Medulla oblongata (tissue), 1 donor: Measurements from ENCODE around the gene DUSP18.
A peak's percentile ranks its signal among the peaks of the same experiment; 100 is the strongest.
"Not testable (repeated sequence)": the region's sequence is repeated elsewhere in the genome, so short reads cannot be mapped to it uniquely, and the experiment has no call there.

Experiments used
- DNase-seq: peaks from one replicate; pipeline ENCODE4 v3.0.0-alpha.2; 2015; ENCODE audit errors: extremely low spot score

DUSP18 gene

DNA sequence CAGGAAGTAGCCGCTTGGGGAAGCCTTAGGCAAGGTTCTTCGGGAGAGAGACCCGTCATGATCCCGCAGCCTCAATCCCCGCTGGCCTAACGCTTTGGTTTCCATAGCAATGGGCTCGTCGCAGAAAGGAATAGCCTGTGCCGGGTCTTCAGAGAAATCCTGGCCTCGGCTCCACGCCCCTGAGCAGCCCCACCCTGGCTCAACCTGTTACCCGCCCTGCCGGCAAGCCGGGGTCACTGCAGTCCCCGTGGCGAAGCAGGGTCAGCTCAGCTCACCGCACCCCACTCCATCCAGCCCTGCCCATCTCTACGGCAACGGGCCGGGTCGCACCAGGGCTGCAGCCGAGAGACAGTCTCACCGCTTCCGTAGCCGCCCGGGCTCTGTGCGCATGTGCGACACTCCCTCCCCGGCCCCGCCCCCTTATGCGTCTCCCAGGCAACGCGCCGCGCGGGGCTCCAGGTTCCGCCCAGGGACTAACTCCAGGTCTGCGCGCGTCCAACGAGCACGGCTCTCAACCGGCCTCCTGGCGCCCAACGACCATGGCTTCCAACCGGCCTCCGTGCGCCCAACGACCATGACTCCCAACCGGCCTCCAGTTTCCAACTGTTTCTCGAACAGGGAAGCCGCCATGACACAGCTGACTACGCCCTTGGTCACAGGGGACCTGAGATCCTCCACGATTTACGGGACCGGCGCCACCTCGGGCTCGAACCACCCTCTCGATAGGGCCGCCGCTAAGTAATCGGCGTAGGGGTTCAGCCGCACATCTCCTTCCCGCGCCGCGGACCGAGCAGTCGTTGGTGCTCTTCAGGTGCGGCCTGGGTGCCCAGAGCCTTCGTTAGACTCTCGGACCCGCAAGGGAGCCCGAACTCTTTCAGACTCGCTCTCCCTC, at the start of gene DUSP18:
DUSP18 (minus strand) TSS at position 382 of the 892 bp plus-strand sequence. CDS start 3,872 bp downstream, outside the sequence.
- DNase-seq: peak; percentile 93

GRCh38 chr22:30714062-30714461, 46.4 kb upstream of the DUSP18 start:
- no peak for DNase-seq

GRCh38 chr22:30712094-30712493, 44.4 kb upstream of the DUSP18 start:
- DNase-seq: no peak

GRCh38 chr22:30709980-30710379, 42.3 kb upstream of the DUSP18 start:
- not testable (repeated sequence) for DNase-seq

- no peak for DNase-seq
Measured at GRCh38 chr22:30705710-30706651, 38.3 kb upstream of the DUSP18 start.

DNA sequence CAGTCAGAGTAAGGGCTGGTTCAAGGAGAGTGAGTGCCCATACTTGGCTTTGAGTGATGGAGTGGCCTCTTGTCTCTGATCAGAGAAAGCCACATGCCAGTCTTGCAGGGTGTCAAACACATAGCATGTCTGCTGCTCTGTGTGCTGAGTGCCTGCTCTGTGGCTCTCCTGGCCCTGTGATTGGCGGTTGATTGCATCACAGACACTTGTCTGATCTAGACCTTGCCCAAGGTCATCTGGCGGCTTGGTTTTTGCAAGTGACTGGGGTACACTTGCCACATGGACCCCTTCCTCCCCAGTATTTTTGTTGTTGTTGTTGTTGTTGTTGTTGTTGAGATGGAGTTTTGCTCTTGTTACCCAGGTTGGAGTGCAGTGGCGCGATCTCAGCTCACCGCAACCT, 37.3 kb upstream of the DUSP18 start:
- DNase-seq: no peak

GRCh38 chr22:30702856-30703255, 35.2 kb upstream of the DUSP18 start:
- DNase-seq: no peak

GRCh38 chr22:30701872-30702271, 34.2 kb upstream of the DUSP18 start:
- no peak for DNase-seq

- no peak for DNase-seq
Measured at GRCh38 chr22:30697975-30698374, 30.3 kb upstream of the DUSP18 start.

DNA sequence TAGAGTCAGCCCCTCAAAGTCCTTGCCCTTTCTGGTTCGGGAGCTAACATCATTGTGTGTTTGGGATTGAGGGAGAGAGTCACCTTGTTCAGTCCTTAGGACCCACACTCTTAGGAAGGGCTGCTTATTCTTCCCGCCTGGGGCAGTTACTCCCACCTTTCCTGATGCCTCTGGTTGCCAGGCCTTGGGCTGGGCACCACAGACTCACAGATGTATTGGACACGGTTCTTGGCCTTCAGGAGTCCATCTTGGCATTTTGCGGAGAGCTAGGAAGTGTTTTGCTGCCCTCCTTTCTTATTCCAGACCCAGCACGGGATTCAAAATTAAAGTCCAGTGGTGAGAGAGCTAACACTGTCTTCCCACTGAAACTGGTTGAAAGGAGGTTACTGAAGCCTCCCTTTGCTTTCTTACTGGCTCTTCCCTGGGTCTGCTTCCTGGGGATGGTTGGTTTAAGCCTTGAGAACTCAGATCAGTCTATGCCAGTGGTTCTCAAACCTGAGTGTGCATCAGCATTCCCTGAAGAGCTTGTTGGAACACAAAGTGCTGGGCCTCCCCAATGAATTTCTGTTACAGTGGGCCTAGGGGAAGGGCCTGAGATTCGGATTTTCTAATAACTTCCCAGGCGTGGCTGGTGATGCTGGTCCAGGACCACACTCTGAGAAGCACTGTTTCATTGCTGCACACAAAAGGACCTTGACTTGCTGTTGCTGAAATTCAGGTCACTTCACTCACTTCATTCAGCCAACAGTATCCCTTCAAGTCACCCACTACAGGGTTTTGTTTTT, 28.4 kb upstream of the DUSP18 start:
- DNase-seq: no peak

GRCh38 chr22:30695351-30695851, 27.7 kb upstream of the DUSP18 start:
- no peak for DNase-seq

- peak; percentile 39 for DNase-seq
Measured at GRCh38 chr22:30694640-30695350, 27.1 kb upstream of the DUSP18 start, which contains the start of gene OSBP2. OSBP2 (plus strand) TSS chr22:30694874; CDS start chr22:30694910, 36 bp downstream.

- peak; percentile 58 for DNase-seq
Measured at GRCh38 chr22:30694171-30694639, 26.5 kb upstream of the DUSP18 start.

DNA sequence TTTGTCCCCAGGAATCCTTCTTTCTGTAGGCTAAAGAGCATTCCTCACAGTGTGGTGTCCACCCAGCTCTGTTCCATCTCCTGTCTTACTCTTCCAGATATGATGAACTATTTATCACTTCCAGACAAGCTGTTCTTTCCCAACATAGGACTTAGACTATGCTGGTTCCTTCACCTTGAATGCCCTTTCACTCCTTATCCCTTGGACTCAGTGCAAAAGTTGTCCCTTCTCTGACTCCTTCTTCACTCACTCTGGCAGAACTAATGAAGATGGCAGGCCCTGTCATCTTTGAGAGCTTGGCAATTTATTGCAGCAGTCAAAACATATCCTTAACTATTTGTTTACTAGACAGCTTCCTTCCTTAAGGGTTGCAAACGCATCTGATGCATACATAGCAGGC, 23.5 kb upstream of the DUSP18 start:
- no peak for DNase-seq

GRCh38 chr22:30689622-30690021, 21.9 kb upstream of the DUSP18 start:
- DNase-seq: no peak

GRCh38 chr22:30687358-30687757, 19.7 kb upstream of the DUSP18 start:
- no peak for DNase-seq

DNA sequence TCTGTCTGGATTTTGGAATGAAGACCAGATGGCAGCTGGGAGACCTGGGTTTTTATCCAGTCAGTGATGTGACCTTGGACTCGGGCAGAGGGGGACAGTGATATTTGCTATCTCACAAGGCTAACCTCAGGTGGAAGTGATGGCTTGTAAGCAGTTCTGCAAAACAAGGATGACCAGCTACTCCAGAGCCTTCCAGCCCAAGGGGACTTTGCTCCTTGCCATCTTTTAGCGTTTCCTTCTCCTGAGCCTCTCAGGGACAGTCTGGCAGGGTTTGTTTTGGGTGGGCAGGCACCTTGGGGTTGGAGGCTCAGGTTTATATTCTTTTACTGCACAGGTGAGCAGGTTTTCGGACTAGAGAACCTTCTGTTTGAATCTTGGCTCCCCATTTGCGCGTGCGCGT, 17.5 kb upstream of the DUSP18 start:
- no peak for DNase-seq

- no peak for DNase-seq
Measured at GRCh38 chr22:30681831-30682230, 14.2 kb upstream of the DUSP18 start.

- DNase-seq: peak; percentile 39
Measured at GRCh38 chr22:30680991-30681770, 13.5 kb upstream of the DUSP18 start.
